Urinary bladder (tissue), 4 donors: ENCODE results near the gene LSM4. TPM values are rescaled to one million over a fixed set of nuclear protein-coding genes. Genes with fewer than 3 reads are reported as not detected.

Source experiments
- DNase-seq: peaks from one replicate; pipeline ENCODE4 v3.0.0-alpha.2; 2015; ENCODE audit errors: extremely low spot score
- H3K27ac ChIP-seq: one replicate; pipeline ENCODE4 v1.5.1; 2013; ENCODE audit warnings: low read depth, mild to moderate bottlenecking, moderate library complexity
- H3K36me3 ChIP-seq: one replicate; pipeline ENCODE4 v1.6.1; 2013; ENCODE audit warnings: mild to moderate bottlenecking, moderate library complexity; ENCODE audit not compliant: insufficient read depth
- H3K4me1 ChIP-seq: one replicate; pipeline ENCODE4 v1.6.1; 2013; ENCODE audit warnings: mild to moderate bottlenecking, moderate library complexity; ENCODE audit not compliant: insufficient read depth
- H3K4me3 ChIP-seq: one replicate; pipeline ENCODE4 v1.5.1; 2013; ENCODE audit warnings: low read depth, low read length
- WGBS: extraction: QIAGEN DNeasy Blood & Tissue Kit; methylation state at CpG from one replicate; pipeline ENCODE4 v1.1.7; 2013; 5-methylcytosine and 5-hydroxymethylcytosine counted together
- polyA plus RNA-seq: library from polyadenylated mRNA; stranded (reverse); fragments of 200-250 nt; gene quantifications from one replicate; pipeline ENCODE4 v1.2.3, GENCODE V29; 2013
- total RNA-seq: library from RNA; depleted of rRNA; stranded (reverse); fragments of >200 nt; gene quantifications from one replicate; pipeline ENCODE4 v1.2.3, GENCODE V29; 2014
- donor health status: healthy with polysubstance abuse.
- donor health status: healthy.

Gene LSM4
- total and polyA plus RNA-seq, 2 donors = 56.5 to 97.5 TPM

- Histone ChIP-seq H3K36me3 (peaks cover 2% of the 10 kb centered on the region), H3K27ac (no peak overlapping the region), H3K4me1 (no peaks in the 10 kb centered on the region), H3K4me3 (no peak overlapping the region)
- WGBS = 93% methylated on average over 22 of the region's 22 CpGs
- DNase-seq = no peak
These were observed 11.3 kb downstream of the LSM4 start for GRCh38 chr19:18311502-18312091.

- Histone ChIP-seq H3K4me1 (no peaks in the 10 kb centered on the region), H3K4me3 (no peak overlapping the region), H3K27ac (no peak overlapping the region), H3K36me3 (peaks cover 2% of the 10 kb centered on the region)
- 88% methylated on average over 13 of the region's 13 CpGs for WGBS
- no peak for DNase-seq
These were observed 11.9 kb downstream of the LSM4 start for GRCh38 chr19:18310966-18311365.

GRCh38 chr19:18310118-18310909 lies 12.6 kb downstream of the LSM4 start:
- H3K4me1 ChIP-seq = no peaks in the 10 kb centered on the region
- no peak for DNase-seq
- no peak overlapping the region for H3K4me3 ChIP-seq
- H3K27ac ChIP-seq = no peak overlapping the region
- 80% methylated on average over 23 of the region's 23 CpGs for WGBS
- H3K36me3 ChIP-seq = peaks cover 2% of the 10 kb centered on the region

GRCh38 chr19:18309525-18310064 lies 13.3 kb downstream of the LSM4 start:
- H3K4me3 ChIP-seq = no peak overlapping the region
- H3K4me1 ChIP-seq = no peaks in the 10 kb centered on the region
- peaks cover 2% of the 10 kb centered on the region for H3K36me3 ChIP-seq
- 92% methylated on average over 33 of the region's 33 CpGs for WGBS
- no peak overlapping the region for H3K27ac ChIP-seq
- DNase-seq = no peak

GRCh38 chr19:18308948-18309325 lies 13.9 kb downstream of the LSM4 start:
- Histone ChIP-seq H3K4me3 (no peak overlapping the region), H3K4me1 (no peaks in the 10 kb centered on the region), H3K36me3 (peaks cover 2% of the 10 kb centered on the region), H3K27ac (no peak overlapping the region)
- 85% methylated on average over 7 of the region's 7 CpGs for WGBS
- DNase-seq = no peak

- 89% methylated on average over 20 of the region's 20 CpGs for WGBS
These were observed 14.6 kb downstream of the LSM4 start for GRCh38 chr19:18308051-18308947.

GRCh38 chr19:18307271-18307681 lies 15.6 kb downstream of the LSM4 start:
- Histone ChIP-seq H3K36me3 (peaks cover 2% of the 10 kb centered on the region), H3K27ac (no peak overlapping the region), H3K4me3 (no peak overlapping the region), H3K4me1 (no peaks in the 10 kb centered on the region)
- no peak for DNase-seq
- 75% methylated on average over 19 of the region's 19 CpGs for WGBS

More at GRCh38 chr19:18308051-18308947, 14.6 kb downstream of the LSM4 start:
- no peak for DNase-seq
- no peak overlapping the region for H3K27ac ChIP-seq
- no peak overlapping the region for H3K4me3 ChIP-seq
- no peaks in the 10 kb centered on the region for H3K4me1 ChIP-seq
- H3K36me3 ChIP-seq = peaks cover 2% of the 10 kb centered on the region

GRCh38 chr19:18306888-18307260 lies 16.0 kb downstream of the LSM4 start:
- no peaks in the 10 kb centered on the region for H3K4me1 ChIP-seq
- H3K36me3 ChIP-seq = peaks cover 2% of the 10 kb centered on the region
- H3K27ac ChIP-seq = no peak overlapping the region
- H3K4me3 ChIP-seq = no peak overlapping the region
- 45% methylated on average over 14 of the region's 14 CpGs for WGBS
- DNase-seq = no peak

- Histone ChIP-seq H3K36me3 (peaks cover 2% of the 10 kb centered on the region), H3K4me3 (no peak overlapping the region), H3K27ac (no peak overlapping the region), H3K4me1 (no peaks in the 10 kb centered on the region)
- 77% methylated on average over 26 of the region's 26 CpGs for WGBS
- no peak for DNase-seq
These were observed 16.5 kb downstream of the LSM4 start for GRCh38 chr19:18306209-18306887.

GRCh38 chr19:18304458-18305310 lies 18.2 kb downstream of the LSM4 start:
- H3K27ac ChIP-seq = peak overlapping the region; percentile 95
- peak overlapping the region; percentile 20 for H3K4me3 ChIP-seq
- no peak for DNase-seq
- WGBS = under 1% methylated on average over 29 of the region's 29 CpGs
- no peaks in the 10 kb centered on the region for H3K4me1 ChIP-seq
- H3K36me3 ChIP-seq = peaks cover 2% of the 10 kb centered on the region

- Histone ChIP-seq H3K27ac (peak overlapping the region; percentile 95), H3K4me1 (no peaks in the 10 kb centered on the region), H3K4me3 (no peak overlapping the region), H3K36me3 (no peaks in the 10 kb centered on the region)
- WGBS = 7% methylated on average over 2 of the region's 2 CpGs
- no peak for DNase-seq
These were observed 18.7 kb downstream of the LSM4 start for GRCh38 chr19:18304208-18304457.

- Histone ChIP-seq H3K36me3 (no peaks in the 10 kb centered on the region), H3K27ac (no peak overlapping the region), H3K4me1 (no peaks in the 10 kb centered on the region), H3K4me3 (no peak overlapping the region)
- WGBS = 69% methylated on average over 4 of the region's 4 CpGs
- no peak for DNase-seq
These were observed 21.2 kb downstream of the LSM4 start for GRCh38 chr19:18301718-18302111.
